H1 (cell line): ENCODE measurements around the gene TLL2. TPM values are rescaled to one million over a fixed set of nuclear protein-coding genes. Genes with fewer than 3 reads are reported as not detected.

ENCODE experiments used
- CTCF ChIA-PET: fragments of 300-600 bp; sonication (Branson Sonifier 250); formaldehyde crosslinking; loops from one replicate; lab custom pipeline; 2021; ENCODE audit not compliant: partially characterized antibody; lab: Charles Lee
- POLR2A ChIA-PET: fragments of 300-600 bp; sonication (Branson Sonifier 250); formaldehyde crosslinking; loops from one replicate; lab custom pipeline; 2021; ENCODE audit warnings: inconsistent platforms; ENCODE audit not compliant: partially characterized antibody; lab: Charles Lee
- DNase-seq, 2 experiments: peaks; one replicate each; pipeline versions ENCODE4 v3.0.0 to v3.0.0-alpha.2; 2010 to 2022; ENCODE audit warnings: low spot score in 2 of 2, low read depth in 1 of 2, mixed read lengths in 1 of 2
- FAIRE-seq: peaks from 2 replicates; lab custom pipeline; 2011; peaks lifted over from hg19 to GRCh38; lab: Jason Lieb, UNC
- H2AFZ ChIP-seq: 2 replicates; pipeline ENCODE4 v1.8.1; 2012; ENCODE audit warnings: low read length, inconsistent platforms
- H2AK5ac ChIP-seq: 2 replicates; pipeline ENCODE4 v1.6.1; 2013; ENCODE audit warnings: low read depth, low read length
- H2BK120ac ChIP-seq: replicated peaks from 2 replicates; pipeline ENCODE3; 2013; ENCODE audit warnings: low read depth, low read length, inconsistent platforms
- H2BK12ac ChIP-seq: 2 replicates; pipeline ENCODE4 v1.6.1; 2013; ENCODE audit warnings: low read depth, low read length
- H2BK15ac ChIP-seq: 2 replicates; pipeline ENCODE4 v1.6.1; 2013; ENCODE audit warnings: low read length
- H2BK20ac ChIP-seq: 2 replicates; pipeline ENCODE4 v1.6.1; 2013; ENCODE audit warnings: low read length
- H2BK5ac ChIP-seq: 2 replicates; pipeline ENCODE4 v1.6.1; 2013; ENCODE audit warnings: low read depth, low read length
- H3K14ac ChIP-seq: 2 replicates; pipeline ENCODE4 v1.6.1; 2013; ENCODE audit warnings: inconsistent platforms; ENCODE audit not compliant: insufficient read length
- H3K18ac ChIP-seq: 2 replicates; pipeline ENCODE4 v1.6.1; 2013; ENCODE audit warnings: low read length; ENCODE audit errors: extremely low read depth
- H3K23ac ChIP-seq: 2 replicates; pipeline ENCODE4 v1.6.1; 2013; ENCODE audit warnings: inconsistent platforms; ENCODE audit not compliant: insufficient read length
- H3K23me2 ChIP-seq: 2 replicates; pipeline ENCODE4 v1.6.1; 2013; ENCODE audit warnings: low read depth, low read length
- H3K27ac ChIP-seq: 2 replicates; pipeline ENCODE4 v1.6.1; 2011; ENCODE audit warnings: low read depth, low read length, inconsistent platforms
- H3K27me3 ChIP-seq, 4 experiments: replicated peaks in 1 of 4; 1 replicate in 1 of 4; 2 replicates in 3 of 4; pipeline versions ENCODE4 v1.6.1 to v1.8.1; 2011 to 2013; ENCODE audit warnings: low read length in 3 of 4, mild to moderate bottlenecking in 3 of 4, inconsistent platforms in 2 of 4, mixed read lengths in 2 of 4, moderate library complexity in 1 of 4; ENCODE audit not compliant: control insufficient read depth in 3 of 4, insufficient read depth in 3 of 4; ENCODE audit errors: extremely low read depth in 1 of 4
- H3K36me3 ChIP-seq, 4 experiments: 2 replicates each; pipeline versions ENCODE4 v1.6.1 to v1.8.1; 2011 to 2013; ENCODE audit warnings: mild to moderate bottlenecking in 4 of 4, low read length in 3 of 4, moderate library complexity in 2 of 4, control low read depth in 1 of 4, inconsistent platforms in 1 of 4; ENCODE audit not compliant: insufficient read depth in 4 of 4, control insufficient read depth in 2 of 4
- H3K4ac ChIP-seq: replicated peaks from 2 replicates; pipeline ENCODE3; 2013; ENCODE audit warnings: low read length, low read depth, mixed read lengths, inconsistent platforms; ENCODE audit not compliant: insufficient read length
- H3K4me1 ChIP-seq, 4 experiments: replicated peaks in 1 of 4; 1 replicate in 1 of 4; 2 replicates in 3 of 4; pipeline versions ENCODE4 v1.6.1 to v1.8.1; 2011 to 2013; ENCODE audit warnings: low read length in 3 of 4, inconsistent platforms in 2 of 4, mixed read lengths in 1 of 4; ENCODE audit not compliant: insufficient read depth in 4 of 4, control insufficient read depth in 3 of 4
- H3K4me2 ChIP-seq, 2 experiments: 2 replicates each; pipeline versions ENCODE4 v1.6.1 to v1.8.1; 2011 to 2013; ENCODE audit warnings: low read depth in 2 of 2, low read length in 2 of 2, control low read depth in 1 of 2, inconsistent platforms in 1 of 2, mild to moderate bottlenecking in 1 of 2; ENCODE audit not compliant: insufficient read depth in 1 of 2
- H3K4me3 ChIP-seq, 4 experiments: fragments of 200-600, 300-600 bp in 1 of 4; sonication (generic), shearing (Covaris generic), sonication (Bioruptor Twin) in 1 of 4; 2 replicates each; pipeline versions ENCODE4 v1.5.1 to v1.8.1; 2011 to 2016; ENCODE audit warnings: low read length in 4 of 4, low read depth in 3 of 4, control low read depth in 2 of 4, inconsistent platforms in 2 of 4, mild to moderate bottlenecking in 2 of 4, mixed read lengths in 1 of 4, moderate library complexity in 1 of 4; ENCODE audit not compliant: insufficient read depth in 2 of 4; ENCODE audit errors: extremely low read depth in 1 of 4
- H3K56ac ChIP-seq: replicated peaks from 2 replicates; pipeline ENCODE3; 2013; ENCODE audit warnings: low read depth, mild to moderate bottlenecking, mixed read lengths, low read length, inconsistent platforms; ENCODE audit not compliant: insufficient read length
- H3K79me1 ChIP-seq: 2 replicates; pipeline ENCODE4 v1.6.1; 2013; ENCODE audit warnings: low read depth, low read length, control low read depth
- H3K79me2 ChIP-seq, 2 experiments: 2 replicates each; pipeline versions ENCODE4 v1.6.1 to v1.8.1; 2012 to 2013; ENCODE audit warnings: low read length in 2 of 2, mild to moderate bottlenecking in 2 of 2, inconsistent platforms in 1 of 2; ENCODE audit not compliant: insufficient read depth in 2 of 2, control insufficient read depth in 1 of 2
- H3K9ac ChIP-seq, 4 experiments: replicated peaks in 1 of 4; 1 replicate in 1 of 4; 2 replicates in 3 of 4; pipeline versions ENCODE4 v1.6.1 to v1.8.1; 2011 to 2013; ENCODE audit warnings: low read depth in 3 of 4, low read length in 3 of 4, control low read depth in 2 of 4, mild to moderate bottlenecking in 2 of 4, moderate library complexity in 2 of 4, inconsistent platforms in 1 of 4; ENCODE audit errors: extremely low read depth in 1 of 4
- H3K9me3 ChIP-seq, 2 experiments: 2 replicates each; pipeline versions ENCODE4 v1.6.1 to v1.8.1; 2012 to 2013; ENCODE audit warnings: mild to moderate bottlenecking in 2 of 2, moderate library complexity in 2 of 2, control low read depth in 1 of 2, inconsistent platforms in 1 of 2, low read depth in 1 of 2, low read length in 1 of 2, mixed read lengths in 1 of 2; ENCODE audit not compliant: insufficient read depth in 2 of 2
- H4K20me1 ChIP-seq, 2 experiments: replicated peaks in 1 of 2; 2 replicates each; pipeline versions ENCODE3 to v1.8.1; 2011 to 2013; ENCODE audit warnings: inconsistent platforms in 2 of 2, low read length in 2 of 2, mild to moderate bottlenecking in 1 of 2; ENCODE audit not compliant: insufficient read depth in 2 of 2, control insufficient read depth in 1 of 2
- H4K5ac ChIP-seq: 2 replicates; pipeline ENCODE4 v1.6.1; 2013; ENCODE audit warnings: low read length, low read depth, mixed read lengths, inconsistent platforms; ENCODE audit not compliant: insufficient read length
- H4K8ac ChIP-seq: 2 replicates; pipeline ENCODE4 v1.8.0; 2013; ENCODE audit warnings: mild to moderate bottlenecking, moderate library complexity, low read length, inconsistent platforms; ENCODE audit not compliant: insufficient read depth; ENCODE audit errors: extremely low read depth
- H4K91ac ChIP-seq: replicated peaks from 2 replicates; pipeline ENCODE3; 2013; ENCODE audit warnings: low read length, mixed read lengths, inconsistent platforms; ENCODE audit not compliant: insufficient read length
- KDM4A ChIP-seq: IDR thresholded peaks from one replicate; pipeline ENCODE4 v1.7.1; 2012; ENCODE audit warnings: low read depth, mild to moderate bottlenecking, moderate library complexity, low read length, inconsistent platforms; ENCODE audit not compliant: severe bottlenecking
- RFX5 ChIP-seq: IDR thresholded peaks from 2 replicates; pipeline ENCODE4 v1.6.1; 2011; ENCODE audit warnings: low read depth, low read length, improper control_type of control experiment, borderline replicate concordance
- RXRA ChIP-seq: IDR thresholded peaks from 2 replicates; pipeline ENCODE4 v1.6.1; 2011; ENCODE audit warnings: low read depth, mild to moderate bottlenecking, low read length, moderate library complexity; ENCODE audit not compliant: insufficient read depth
- SIN3A ChIP-seq, 2 experiments: IDR thresholded peaks in 1 of 2; conservative IDR thresholded peaks in 1 of 2; 2 replicates each; pipeline ENCODE4 v1.6.1; 2011 to 2012; ENCODE audit warnings: low read length in 2 of 2, improper control_type of control experiment in 1 of 2, low read depth in 1 of 2, mild to moderate bottlenecking in 1 of 2
- YY1 ChIP-seq: IDR thresholded peaks from 2 replicates; pipeline ENCODE4 v1.6.1; 2011; ENCODE audit warnings: low read depth, mild to moderate bottlenecking, low read length
- WGBS, 2 experiments: shearing (Covaris generic) in 1 of 2; methylation state at CpG; one replicate each; pipeline versions ENCODE4 v1.1.6 to v1.1.7; 2013 to 2015; ENCODE audit warnings: low lambda C conversion rate in 2 of 2, mixed read lengths in 2 of 2, inconsistent platforms in 1 of 2, low coverage in 1 of 2, missing lambda C conversion rate in 1 of 2; ENCODE audit not compliant: insufficient replicate concordance in 2 of 2, insufficient coverage in 1 of 2, insufficient read length in 1 of 2; ENCODE audit errors: extremely low coverage in 1 of 2, missing lambda C conversion rate in 1 of 2; 5-methylcytosine and 5-hydroxymethylcytosine counted together
- polyA plus RNA-seq, 7 experiments: library from polyadenylated mRNA; depleted of rRNA in 3 of 7; stranded (reverse) in 5 of 7; unstranded in 2 of 7; fragments of >200 nt in 5 of 7; fragments of 200-250 nt in 2 of 7; gene quantifications; 1 replicate in 5 of 7; 2 replicates in 1 of 7; 4 replicates in 1 of 7; pipeline versions ENCODE4 v1.2.1 to v1.2.3, GENCODE V29; 2011 to 2013; ENCODE audit warnings: missing spikeins in 2 of 7, mixed read lengths in 2 of 7
- total RNA-seq: library from RNA; stranded (reverse); fragmentation: NEBNext Ultra II Directional; extraction: Animal tissue kit (Norgen Biotek cat#: 25700); gene quantifications from 2 replicates; pipeline ENCODE4 v1.2.1, GENCODE V29; 2021

TLL2 gene
- total and polyA plus RNA-seq, 2 of the 8 experiments (the other 6 are each of a cell fraction or from before 2014, with no cell fraction given) = 2.4 to 3.2 TPM

DNA sequence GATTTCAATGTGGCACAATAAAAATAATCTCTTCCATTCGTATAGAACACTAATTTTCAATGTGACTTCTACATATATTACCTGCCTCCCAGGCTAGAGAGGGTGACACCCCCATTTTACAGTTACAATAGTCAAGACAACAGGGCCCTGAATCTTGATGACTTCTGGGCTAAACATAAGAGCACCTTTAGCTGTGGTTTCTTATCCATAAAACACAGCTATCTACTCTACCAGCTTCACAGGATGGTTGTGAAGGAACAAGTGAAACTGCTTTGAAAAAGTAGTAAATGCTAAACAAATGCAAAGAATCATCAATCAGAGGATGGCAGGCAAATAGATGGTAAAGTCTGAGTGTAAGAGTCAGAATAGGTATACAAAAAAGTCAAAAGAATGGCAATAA lies 3.6 kb upstream of the TLL2 start:
- Histone ChIP-seq H3K4ac (no peak overlapping the region), H3K56ac (no peak overlapping the region), H3K27ac (no peak overlapping the region), H4K91ac (no peak overlapping the region), H2AK5ac (no peak overlapping the region), H3K9me3 (no peaks in the 10 kb centered on the region), H4K5ac (no peak overlapping the region), H2BK5ac (no peak overlapping the region), H3K4me3 (no peak overlapping the region), H3K79me2 (no peaks in the 10 kb centered on the region), H3K27me3 (peaks cover 3 to 10% (median 8%) of the 10 kb centered on the region in 4 experiments), H3K36me3 (peaks cover 0 to 14% (median 2%) of the 10 kb centered on the region in 4 experiments; a peak in 4 of 8 replicates), H3K4me2 (no peak overlapping the region), H4K20me1 (peaks cover 3 to 5% of the 10 kb centered on the region in 2 experiments), H3K79me1 (no peaks in the 10 kb centered on the region), H3K14ac (no peak overlapping the region), H2AFZ (no peak overlapping the region), H2BK20ac (no peak overlapping the region), H2BK15ac (no peak overlapping the region), H3K4me1 (peaks cover 0 to 4% (median 1%) of the 10 kb centered on the region in 4 experiments; a peak in 4 of 7 replicates), H2BK120ac (no peak overlapping the region), H3K9ac (no peak overlapping the region), H3K23ac (no peak overlapping the region), H3K18ac (no peak overlapping the region), H4K8ac (no peak overlapping the region), H2BK12ac (no peak overlapping the region), H3K23me2 (peaks cover 14% of the 10 kb centered on the region)
- 83% methylated on average over 1 of the region's 1 CpG; no CpG with 5 or more reads in 1 of the 2 experiments for WGBS, 2 experiments
- POLR2A ChIA-PET = interaction anchor here (0.8 to 1.7 kb wide), 4 partner anchors 16 to 146 kb away, joined by 3 to 5 read pairs (median 3); no protein-coding TSS in a partner anchor
- no peak for DNase-seq
- FAIRE-seq = no peak
- TF ChIP-seq YY1 (no peak), KDM4A (no peak), SIN3A (conservative IDR thresholded peaks at IDR 0.05 in 1 of 2, IDR thresholded peaks at IDR 0.05 in 1 of 2; ENCODE audit: low read depth in 1 of 2, low read length in 2 of 2) (no peak), RXRA (no peak), RFX5 (no peak)
- CTCF ChIA-PET = interaction anchor here (1.1 to 1.3 kb wide), 2 partner anchors 9 to 48 kb away, joined by 3 read pairs; no protein-coding TSS in a partner anchor
